ENCODE data around the gene CBARP. TPM values are rescaled to one million over a fixed set of nuclear protein-coding genes. Genes with fewer than 3 reads are reported as not detected.
A peak's percentile ranks its signal among the peaks of the same experiment; 100 is the strongest.
"Not testable (repeated sequence)": the region's sequence is repeated elsewhere in the genome, so short reads cannot be mapped to it uniquely, and the experiment has no call there.

CBARP gene
- polyA plus RNA-seq, 1 donor from 2014 or later = 18.2 TPM

- TF ChIP-seq EZH2 (IDR thresholded peaks at IDR 0.05; ENCODE audit: borderline replicate concordance, insufficient read depth, low read length, poor library complexity, severe bottlenecking) (no peak), TAF1 (IDR thresholded peaks at IDR 0.05; ENCODE audit: low read depth) (peak; percentile 81), POLR2AphosphoS5 (IDR thresholded peaks at IDR 0.05) (peak; percentile 87), SMC3 (conservative IDR thresholded peaks at IDR 0.05; ENCODE audit: poor library complexity) (no peak), RAD21 (conservative IDR thresholded peaks at IDR 0.05) (no peak), CTCF (IDR thresholded peaks at IDR 0.05; ENCODE audit: poor library complexity, severe bottlenecking) (no peak), REST (IDR thresholded peaks at IDR 0.05; ENCODE audit: borderline replicate concordance) (peak; percentile 30), MXI1 (conservative IDR thresholded peaks at IDR 0.05; ENCODE audit: poor library complexity, severe bottlenecking) (peak; percentile 74), EP300 (conservative IDR thresholded peaks at IDR 0.05; ENCODE audit: poor library complexity, severe bottlenecking) (peak; percentile 22)
- Histone ChIP-seq H3K4me2 (ENCODE audit: low read length) (peak within 1 kb of the TSS; percentile 68), H3K9me2 (ENCODE audit: insufficient read depth, low read length) (no peaks in the 10 kb centered on the region), H3K79me2 (replicated peaks; ENCODE audit: insufficient read depth, low read length) (peaks cover 33% of the 10 kb centered on the region), H3K9me3 (ENCODE audit: low read length) (no peaks in the 10 kb centered on the region), H3F3A (ENCODE audit: insufficient read depth, low read length, poor library complexity, severe bottlenecking) (no peaks in the 10 kb centered on the region), H3K36me3 (ENCODE audit: insufficient read depth, low read length) (no peaks in the 10 kb centered on the region), H3K9ac (ENCODE audit: low read length) (peak within 1 kb of the TSS; percentile 74), H3K27me3 (ENCODE audit: insufficient read depth, low read depth, low read length) (no peaks in the 10 kb centered on the region), H3K27ac (ENCODE audit: low read length) (no peak within 1 kb of the TSS), H2AFZ (ENCODE audit: low read depth, low read length) (no peak within 1 kb of the TSS), H3K4me3 (ENCODE audit: low read length) (peak within 1 kb of the TSS; percentile 94), H4K20me1 (ENCODE audit: insufficient read depth) (peaks cover 11% of the 10 kb centered on the region)
Measured at GRCh38 chr19:1205114-1206099, 32.4 kb downstream of the CBARP start, which contains the start of gene STK11. Gene STK11 (plus strand): TSS chr19:1205778. CDS start chr19:1206914, 1,136 bp downstream.

GRCh38 chr19:1200614-1201013, 37.2 kb downstream of the CBARP start:
- H3K36me3 ChIP-seq (ENCODE audit: insufficient read depth, low read length); H3K27me3 ChIP-seq (ENCODE audit: insufficient read depth, low read depth, low read length); H3K4me3 ChIP-seq (ENCODE audit: low read length); H3K27ac ChIP-seq (ENCODE audit: low read length); H3K4me2 ChIP-seq (ENCODE audit: low read length); H3K79me2 ChIP-seq (replicated peaks; ENCODE audit: insufficient read depth, low read length); H3K9me2 ChIP-seq (ENCODE audit: insufficient read depth, low read length); H3F3A ChIP-seq (ENCODE audit: insufficient read depth, low read length, poor library complexity, severe bottlenecking); H2AFZ ChIP-seq (ENCODE audit: low read depth, low read length); H3K9me3 ChIP-seq (ENCODE audit: low read length); H3K9ac ChIP-seq (ENCODE audit: low read length); H4K20me1 ChIP-seq (ENCODE audit: insufficient read depth): not testable (repeated sequence)
